GM19043 (cell line): ENCODE data around the gene NPR3.
A peak's percentile ranks its signal among the peaks of the same experiment; 100 is the strongest.

ENCODE experiments used
- ATAC-seq: cut with Tn5 transposase; IDR thresholded peaks from one replicate; pipeline ENCODE4 v1.9.1; 2021; ENCODE audit warnings: low read depth; ENCODE audit not compliant: unreplicated experiment

The NPR3 gene

GRCh38 chr5:32754284-32754683 is 43.2 kb downstream of the NPR3 start:
- no peak for ATAC-seq

GRCh38 chr5:32760091-32760509 is 49.0 kb downstream of the NPR3 start:
- no peak for ATAC-seq

- no peak for ATAC-seq
Observed at GRCh38 chr5:32765266-32765665, 54.1 kb downstream of the NPR3 start.

GRCh38 chr5:32767948-32768467 is 56.9 kb downstream of the NPR3 start:
- ATAC-seq = no peak

- ATAC-seq = no peak
Observed at GRCh38 chr5:32769711-32770110, 58.6 kb downstream of the NPR3 start.

GRCh38 chr5:32770444-32770843 is 59.3 kb downstream of the NPR3 start:
- no peak for ATAC-seq

GRCh38 chr5:32771037-32771436 is 59.9 kb downstream of the NPR3 start:
- no peak for ATAC-seq

GRCh38 chr5:32773944-32774343 is 62.8 kb downstream of the NPR3 start:
- no peak for ATAC-seq

- ATAC-seq = no peak
Observed at GRCh38 chr5:32776200-32776599, 65.1 kb downstream of the NPR3 start.

- peak; percentile 71 for ATAC-seq
Observed at GRCh38 chr5:32777222-32777621, 66.1 kb downstream of the NPR3 start.

GRCh38 chr5:32777733-32778132 is 66.6 kb downstream of the NPR3 start:
- no peak for ATAC-seq

GRCh38 chr5:32778403-32778802 is 67.3 kb downstream of the NPR3 start:
- ATAC-seq = no peak

- no peak for ATAC-seq
Observed at GRCh38 chr5:32779754-32780415, 68.8 kb downstream of the NPR3 start.

- ATAC-seq = no peak
Observed at GRCh38 chr5:32780508-32780919, 69.4 kb downstream of the NPR3 start.

- ATAC-seq = no peak
Observed at GRCh38 chr5:32783661-32784060, 72.5 kb downstream of the NPR3 start.

GRCh38 chr5:32785611-32786254 is 74.6 kb downstream of the NPR3 start:
- no peak for ATAC-seq

GRCh38 chr5:32786311-32786710 is 75.2 kb downstream of the NPR3 start:
- no peak for ATAC-seq

GRCh38 chr5:32790411-32790951 is 79.4 kb downstream of the NPR3 start:
- no peak for ATAC-seq

GRCh38 chr5:32791536-32792243 is 80.6 kb downstream of the NPR3 start:
- no peak for ATAC-seq

GRCh38 chr5:32794086-32794485 is 83.0 kb downstream of the NPR3 start:
- ATAC-seq = no peak

GRCh38 chr5:32802764-32803163 is 91.6 kb downstream of the NPR3 start:
- ATAC-seq = no peak
